Limb (tissue), 2 donors: ENCODE data around the gene ETF1.
"Not testable (repeated sequence)": the region's sequence is repeated elsewhere in the genome, so short reads cannot be mapped to it uniquely, and the experiment has no call there.

Source experiments
- DNase-seq, 2 donors: peaks; one replicate each; pipeline ENCODE4 v3.0.0-alpha.2; 2016; ENCODE audit errors: extremely low spot score in 2 of 2

The ETF1 gene

DNA sequence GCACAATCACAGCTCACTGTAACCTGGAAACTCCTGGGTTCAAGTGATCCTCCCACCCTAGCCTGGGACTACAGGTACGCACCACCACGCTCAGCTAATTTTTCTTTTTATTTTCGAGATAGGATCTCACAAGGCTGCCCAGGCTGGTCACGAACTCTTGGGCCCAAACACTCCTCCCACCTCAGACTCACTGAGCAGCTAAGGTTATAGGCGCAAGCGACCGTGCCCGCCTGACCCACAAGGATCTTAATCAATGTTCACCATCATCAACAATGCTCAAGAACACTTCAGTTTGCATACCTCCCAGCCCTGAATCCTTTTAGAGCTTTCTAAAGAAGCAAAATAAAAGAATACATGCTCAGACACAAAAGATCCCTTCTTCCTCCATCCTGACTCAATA is 13.2 kb downstream of the ETF1 start:
- no peak for DNase-seq

- no peak for DNase-seq
Observed at GRCh38 chr5:138528744-138529469, 14.1 kb downstream of the ETF1 start.

DNA sequence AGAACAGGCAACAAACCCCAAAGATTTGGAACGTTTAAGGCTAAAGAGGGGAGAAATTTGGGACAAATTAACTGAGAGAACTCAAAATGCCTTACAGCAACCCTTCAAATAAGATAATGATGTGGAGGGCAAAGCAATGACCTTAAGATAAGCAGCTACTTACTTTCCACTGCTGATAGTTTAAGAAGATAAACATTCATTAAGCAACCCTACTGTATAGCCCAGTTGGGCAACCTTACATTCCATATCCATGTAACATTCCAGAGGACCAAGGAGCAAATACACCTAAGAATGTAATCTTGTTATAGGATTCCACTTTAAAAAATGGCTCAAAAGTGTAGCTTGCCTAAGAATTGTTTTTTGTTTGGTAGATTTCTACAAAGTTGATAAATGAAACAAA is 14.8 kb downstream of the ETF1 start:
- no peak for DNase-seq

DNA sequence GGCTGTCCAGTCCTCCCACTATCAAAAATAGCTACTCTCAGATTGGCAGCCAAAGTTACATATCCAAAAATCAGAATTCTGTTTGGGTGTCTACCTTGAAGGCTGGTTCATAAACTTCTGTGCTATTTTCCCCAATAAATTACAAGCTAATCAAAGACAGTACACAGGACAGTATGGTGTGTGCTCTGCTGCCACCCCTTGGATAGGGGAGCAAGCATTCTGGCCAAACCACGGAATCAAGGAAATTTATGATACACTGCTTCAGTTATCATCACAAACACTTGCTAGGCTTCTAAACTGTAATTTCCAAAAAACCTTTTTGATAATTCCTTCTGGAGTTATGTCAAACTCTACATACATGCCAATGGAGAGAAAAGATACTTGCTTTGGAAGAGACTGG is 15.9 kb downstream of the ETF1 start:
- DNase-seq: no peak

DNA sequence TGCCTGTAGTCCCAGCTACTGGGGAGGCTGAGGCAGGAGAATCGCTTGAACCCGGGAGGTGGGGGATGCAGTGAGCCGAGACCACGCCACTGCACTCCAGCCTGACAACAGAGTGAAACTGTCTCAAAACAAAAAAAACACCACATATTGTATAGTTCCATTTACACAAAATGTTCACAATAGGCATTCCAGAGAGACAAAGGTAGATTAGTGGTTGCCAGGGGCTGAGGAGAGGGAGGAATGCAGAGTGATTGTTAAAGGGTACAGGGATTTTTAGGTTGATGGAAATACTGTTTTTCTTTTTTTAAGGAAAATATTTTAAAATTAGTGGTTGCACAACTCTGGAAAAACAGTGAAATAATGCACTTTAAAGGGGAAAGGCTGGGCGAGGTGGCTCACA is 19.6 kb downstream of the ETF1 start:
- no peak for DNase-seq

DNA sequence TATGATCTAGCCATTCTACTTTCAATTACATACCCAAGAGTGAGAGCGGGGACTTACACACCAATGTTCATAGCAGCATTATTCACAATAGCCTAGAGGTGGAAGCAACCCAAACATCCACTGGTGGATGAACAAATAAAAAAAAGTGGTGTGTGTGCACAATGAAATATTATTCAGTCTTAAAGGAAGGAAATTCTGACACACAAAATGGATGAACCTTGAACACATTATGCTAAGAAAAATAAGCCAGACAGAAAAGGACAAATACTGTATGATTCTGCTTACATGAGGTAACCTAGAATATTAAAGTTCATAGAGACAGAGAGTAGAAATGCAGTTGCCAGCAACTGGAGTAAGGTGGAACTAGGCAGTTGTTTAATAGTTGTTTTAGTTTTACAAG is 22.1 kb downstream of the ETF1 start:
- DNase-seq: no peak

DNA sequence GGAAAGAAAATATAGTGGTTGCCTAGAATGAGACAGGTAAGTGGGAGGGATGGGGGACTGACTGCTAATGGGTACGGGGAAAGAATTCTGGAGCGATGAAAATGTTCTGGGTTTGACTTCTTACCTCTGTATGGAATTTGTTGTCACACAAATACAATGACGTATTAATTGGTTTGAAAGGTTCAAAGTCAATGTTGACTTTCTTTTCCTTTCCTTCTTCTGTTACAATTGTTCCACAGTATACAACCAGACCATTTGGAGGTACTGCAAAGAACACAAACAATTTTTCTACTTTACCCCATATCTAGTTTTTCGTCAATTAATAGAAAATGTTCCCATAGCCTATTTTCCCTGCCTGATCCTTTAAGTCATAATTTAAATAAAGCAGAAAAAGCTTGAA is 25.6 kb downstream of the ETF1 start:
- no peak for DNase-seq

GRCh38 chr5:138515556-138516245 is 27.3 kb downstream of the ETF1 start:
- DNase-seq: no peak

DNA sequence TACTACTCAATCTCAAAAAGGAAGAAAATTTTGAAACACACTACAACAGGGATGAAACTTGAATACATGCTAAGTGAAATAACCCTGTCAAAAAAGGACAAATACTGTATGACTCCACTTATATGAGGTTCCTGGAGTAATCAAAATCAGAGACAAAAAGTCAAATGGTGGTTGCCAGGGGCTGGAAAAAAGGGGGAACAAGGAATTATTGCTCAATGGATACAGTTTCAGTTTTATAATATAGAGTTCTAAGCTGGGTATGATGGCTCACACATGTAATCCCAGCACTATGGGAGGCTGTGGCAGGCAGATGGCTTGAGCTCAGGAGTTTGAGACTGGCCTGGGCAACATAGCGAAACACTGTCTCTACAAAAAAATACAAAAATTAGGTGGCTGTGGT is 29.0 kb downstream of the ETF1 start:
- no peak for DNase-seq

DNA sequence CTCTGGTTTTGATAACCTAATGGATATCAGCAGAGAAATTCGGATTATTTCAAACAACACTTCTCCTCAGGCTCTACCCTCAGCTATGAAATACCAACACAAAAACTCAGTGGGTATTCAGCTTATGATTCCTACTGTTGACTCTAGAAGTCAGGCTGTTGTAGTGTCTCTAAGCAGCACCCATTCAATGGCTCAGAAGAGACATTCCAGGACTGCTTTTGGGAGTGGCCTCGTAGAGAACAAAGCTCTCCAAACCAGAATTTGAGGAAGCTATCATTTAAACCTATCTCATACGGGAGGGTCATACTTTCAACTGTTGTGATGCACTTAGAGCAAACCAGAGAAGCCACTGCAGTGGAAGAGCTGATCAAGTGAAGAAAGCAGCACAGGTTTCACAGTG is 34.1 kb downstream of the ETF1 start:
- no peak for DNase-seq

GRCh38 chr5:138507485-138507884 is 35.6 kb downstream of the ETF1 start:
- DNase-seq: not testable (repeated sequence)

GRCh38 chr5:138506370-138507306 is 36.4 kb downstream of the ETF1 start:
- DNase-seq: no peak

GRCh38 chr5:138504799-138505198 is 38.2 kb downstream of the ETF1 start:
- peak in 1 of 2 donors; percentile 46 for DNase-seq

- DNase-seq: peak; percentile 49 to 74
Observed at GRCh38 chr5:138503487-138504270, 39.4 kb downstream of the ETF1 start.

DNA sequence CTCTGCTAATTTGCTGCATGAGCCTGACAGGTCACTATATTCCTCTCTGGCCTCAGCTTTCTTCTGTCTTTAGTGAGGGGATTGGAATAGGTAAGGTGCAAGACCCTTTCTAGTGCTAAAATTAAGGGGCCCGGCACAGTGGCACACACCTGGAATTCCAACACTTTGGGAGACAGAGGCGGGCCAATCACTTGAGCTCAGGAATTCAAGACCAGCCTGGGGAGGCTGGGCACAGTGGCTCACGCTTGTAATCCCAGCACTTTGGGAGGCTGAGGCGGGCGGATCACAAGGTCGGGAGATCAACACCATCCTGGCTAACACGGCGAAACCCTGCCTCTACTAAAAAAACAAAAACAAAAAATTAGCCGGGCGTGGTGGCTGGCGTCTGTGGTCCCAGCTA is 40.5 kb downstream of the ETF1 start:
- DNase-seq: no peak

GRCh38 chr5:138502121-138502520 is 40.9 kb downstream of the ETF1 start:
- DNase-seq: no peak

DNA sequence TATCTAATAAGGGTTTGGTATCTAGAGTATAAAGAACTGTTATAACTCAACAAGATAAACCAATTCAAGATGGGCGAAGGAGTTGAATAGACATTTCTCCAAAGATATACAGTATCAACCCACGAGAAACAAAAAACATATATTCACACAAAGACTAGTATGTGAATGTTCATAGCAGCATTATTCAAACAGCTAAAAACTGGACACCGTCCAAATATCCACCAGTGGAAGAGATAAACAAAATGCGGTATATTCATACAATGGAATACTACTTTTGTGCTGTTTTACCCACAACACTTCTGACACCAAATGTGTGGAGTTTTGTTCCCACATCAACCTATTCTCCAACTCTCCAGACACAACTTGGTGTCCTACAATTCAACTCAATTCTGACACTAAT is 44.7 kb downstream of the ETF1 start:
- DNase-seq: no peak

GRCh38 chr5:138495351-138495750 is 47.7 kb downstream of the ETF1 start:
- no peak for DNase-seq

GRCh38 chr5:138492560-138493045 is 50.4 kb downstream of the ETF1 start:
- DNase-seq: peak in 1 of 2 donors; percentile 37

DNA sequence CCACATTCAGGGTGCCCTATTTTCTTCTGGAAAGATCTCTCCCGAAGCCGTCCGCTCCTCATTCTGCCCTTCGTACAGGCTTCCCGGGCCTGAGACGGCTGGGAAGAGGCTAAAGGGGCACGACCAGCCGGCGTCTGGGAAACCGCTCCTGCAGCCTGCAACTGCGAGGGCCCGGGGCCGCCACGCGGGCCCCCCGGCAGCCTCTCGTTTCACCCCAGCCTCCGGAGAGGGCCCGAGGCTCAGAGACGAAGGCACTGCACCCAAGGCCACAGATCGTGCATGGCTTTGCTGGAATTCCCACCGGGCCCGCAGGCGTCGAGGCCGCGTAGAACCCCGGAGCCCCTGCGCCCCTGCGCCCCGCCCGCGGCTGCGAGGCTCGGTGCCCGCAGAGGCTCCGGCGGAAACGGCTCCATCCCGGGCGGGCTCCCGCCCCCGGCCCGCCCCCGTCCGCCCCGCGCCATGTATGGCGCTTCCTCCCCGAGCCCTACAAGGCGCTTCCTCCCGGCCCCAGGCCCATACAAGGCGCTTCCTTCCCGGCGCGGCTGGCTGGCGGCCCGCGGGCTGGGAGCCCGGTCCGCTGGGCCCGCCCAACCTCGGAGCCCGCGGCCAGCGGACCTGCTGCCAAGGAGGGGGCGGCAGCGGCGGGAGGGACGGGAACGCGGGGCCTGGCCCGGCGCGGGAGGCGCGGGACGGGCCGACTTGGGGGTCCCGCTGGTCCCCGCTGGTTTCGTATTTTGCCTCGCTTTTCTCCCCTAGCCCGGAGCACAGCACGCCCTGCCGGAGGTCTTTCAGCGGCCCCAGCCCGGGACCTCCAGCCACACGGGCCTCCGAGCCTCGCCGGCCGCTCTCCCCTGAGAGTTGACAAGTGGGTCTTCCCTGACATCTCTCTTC is 51.1 kb downstream of the ETF1 start:
- DNase-seq: peak; percentile 93 to 95
